Activated CD8-positive, alpha-beta T cell treated with anti-CD3 and anti-CD28 coated beads, Interleukin-2, amount 10 ng/mL, durations not matched to agents 7 days and 5 days (primary cell): ENCODE results near the gene CEP89. TPM values are rescaled to one million over a fixed set of nuclear protein-coding genes. Genes with fewer than 3 reads are reported as not detected.

Experiments
- ATAC-seq: fragments of 150-1000 bp; cut with Tn5 transposase; one replicate; pipeline ENCODE4 v1.10.0; 2021; ENCODE audit warnings: moderate library complexity
- CTCF ChIA-PET: fragments of 350-600 bp; sonication (Branson Sonifier 250); formaldehyde crosslinking; loops from one replicate; lab custom pipeline; 2021; ENCODE audit warnings: antibody characterized with exemption; lab: Charles Lee
- POLR2A ChIA-PET: fragments of 350-600 bp; sonication (Branson Sonifier 250); formaldehyde crosslinking; loops from one replicate; lab custom pipeline; 2021; ENCODE audit warnings: antibody characterized with exemption; lab: Charles Lee
- DNase-seq: peaks from one replicate; pipeline ENCODE4 v3.0.0-alpha.2; 2020
- H3K27ac Mint-ChIP-seq: one replicate; pipeline ENCODE4 v1.8.0; 2021; ENCODE audit warnings: mild to moderate bottlenecking, mixed read lengths
- H3K27me3 Mint-ChIP-seq: one replicate; pipeline ENCODE4 v1.8.0; 2021; ENCODE audit warnings: low read depth, mixed read lengths
- H3K36me3 Mint-ChIP-seq: one replicate; pipeline ENCODE4 v1.8.0; 2021; ENCODE audit warnings: low read depth, mixed read lengths
- H3K4me1 Mint-ChIP-seq: one replicate; pipeline ENCODE4 v1.8.0; 2021; ENCODE audit warnings: low read depth, mixed read lengths
- H3K4me3 Mint-ChIP-seq: one replicate; pipeline ENCODE4 v1.8.0; 2021; ENCODE audit warnings: mild to moderate bottlenecking, mixed read lengths
- H3K9me3 Mint-ChIP-seq: one replicate; pipeline ENCODE4 v1.8.0; 2022; ENCODE audit warnings: mixed read lengths; ENCODE audit not compliant: insufficient read depth
- total RNA-seq, 2 experiments: library from RNA; stranded (reverse); gene quantifications; one replicate each; pipeline ENCODE4 v1.2.3, GENCODE V29; 2021

Gene CEP89
- total RNA-seq, 2 experiments from 2014 or later, result 20.0 to 23.2 TPM

- no peak for DNase-seq
- Mint-ChIP-seq H3K27me3 (no peaks in the 10 kb centered on the region), H3K4me1 (no peaks in the 10 kb centered on the region), H3K9me3 (no peaks in the 10 kb centered on the region), H3K27ac (no peak overlapping the region), H3K36me3 (no peaks in the 10 kb centered on the region), H3K4me3 (no peak overlapping the region)
- CTCF ChIA-PET, result interaction anchor here (0.7 to 1.2 kb wide), 3 partner anchors 8 to 228 kb away, joined by 3 read pairs; no protein-coding TSS in a partner anchor
- POLR2A ChIA-PET, result no interaction called here
- ATAC-seq, result no peak
Measured at GRCh38 chr19:32828139-32828538, 143.6 kb downstream of the CEP89 start.

Other genes with a start within 250 kb of the CEP89 start
- under 1 TPM; 0.10 to 0.58 TPM for gene SLC7A9, start 102.2 kb downstream of the CEP89 start, total RNA-seq
- gene FAAP24, start 284 bp upstream of the CEP89 start, total RNA-seq, result 1 to 10 TPM; 8.8 to 8.9 TPM
- gene RHPN2, start 92.9 kb upstream of the CEP89 start, total RNA-seq, result 1 to 10 TPM; 2.5 to 3.0 TPM
- 10 to 100 TPM; 12.7 to 13.6 TPM for gene GPATCH1, start 109.2 kb upstream of the CEP89 start, total RNA-seq
- not detected for gene WDR88, start 160.2 kb upstream of the CEP89 start, total RNA-seq
- gene LRP3, start 222.4 kb upstream of the CEP89 start, total RNA-seq, result not detected